Bone marrow (tissue), 2 donors: Measurements from ENCODE around the gene GRB10.
"Not testable (repeated sequence)": the region's sequence is repeated elsewhere in the genome, so short reads cannot be mapped to it uniquely, and the experiment has no call there.

Experiments
- DNase-seq, 2 donors: peaks; one replicate each; lab custom pipeline; 2025; lab: John Stamatoyannopoulos, UW

GRB10 gene

GRCh38 chr7:50552139-50552538 lies 230.6 kb downstream of the GRB10 start:
- DNase-seq: no peak

- not testable (repeated sequence) for DNase-seq
Observed at GRCh38 chr7:50545613-50546012, 237.1 kb downstream of the GRB10 start.

- no peak for DNase-seq
Observed at GRCh38 chr7:50544992-50545391, 237.7 kb downstream of the GRB10 start.

- DNase-seq: no peak
Observed at GRCh38 chr7:50543776-50544442, 238.8 kb downstream of the GRB10 start.

GRCh38 chr7:50542132-50542531 lies 240.6 kb downstream of the GRB10 start:
- no peak for DNase-seq

- no peak for DNase-seq
Observed at GRCh38 chr7:50540785-50541579, 241.7 kb downstream of the GRB10 start.
